K562 (cell line): ENCODE results near the gene SLIT1. TPM values are rescaled to one million over a fixed set of nuclear protein-coding genes. Genes with fewer than 3 reads are reported as not detected.

Source experiments
- ATAC-seq: fragments of 200-7000 bp; cut with Tn5 transposase; 3 replicates; pipeline ENCODE4 v1.9.1; 2020; ENCODE audit warnings: moderate library complexity
- BruUV-seq: library from RNA; stranded (reverse); fragments of 400-500 nt; replicated peaks from 2 replicates; lab custom pipeline; 2021; lab: Mats Ljungman, UMichigan
- CTCF ChIA-PET: fragments of 300-600 bp; formaldehyde crosslinking; extraction: SDS; loops from one replicate; lab custom pipeline; 2021; ENCODE audit warnings: low intra/inter-chr PET ratio; lab: Yijun Ruan, JAX
- POLR2A ChIA-PET: fragments of 300-600, 350-650 bp; sonication (Branson Sonifier 250); formaldehyde crosslinking; extraction: SDS; loops from one replicate; lab custom pipeline; 2021; ENCODE audit warnings: antibody characterized with exemption, inconsistent platforms; lab: Yijun Ruan, JAX
- DNase-seq, 4 experiments: peaks; one replicate each; pipeline versions ENCODE4 v3.0.0 to v3.0.0-alpha.2; 2011 to 2018; ENCODE audit warnings: low spot score in 3 of 4, mixed read lengths in 3 of 4; ENCODE audit errors: extremely low read depth in 1 of 4
- FAIRE-seq: peaks from 2 replicates; lab custom pipeline; 2011; peaks lifted over from hg19 to GRCh38; lab: Jason Lieb, UNC
- H2AFZ ChIP-seq: 2 replicates; pipeline ENCODE4 v1.6.0; 2011; ENCODE audit warnings: low read depth, low read length, control low read depth, inconsistent platforms
- H3K27ac ChIP-seq: fragments of 200-600 bp; 3 replicates; pipeline ENCODE4 v1.8.0; 2011; ENCODE audit warnings: low read depth, mild to moderate bottlenecking, control low read depth, inconsistent platforms, low read length, moderate library complexity, mixed read lengths; ENCODE audit errors: extremely low read depth
- H3K27me3 ChIP-seq, 2 experiments: fragments of 300-600 bp in 1 of 2; 2 replicates in 1 of 2; 3 replicates in 1 of 2; pipeline versions ENCODE4 v1.6.0 to v1.8.0; 2011; ENCODE audit warnings: inconsistent platforms in 2 of 2, low read length in 2 of 2, mild to moderate bottlenecking in 1 of 2, mixed read lengths in 1 of 2, moderate library complexity in 1 of 2; ENCODE audit not compliant: control insufficient read depth in 2 of 2, insufficient read depth in 2 of 2
- H3K36me3 ChIP-seq: fragments of 300-600 bp; 3 replicates; pipeline ENCODE4 v1.8.0; 2011; ENCODE audit warnings: mild to moderate bottlenecking, low read length, inconsistent platforms; ENCODE audit not compliant: control insufficient read depth, insufficient read depth
- H3K4me1 ChIP-seq, 2 experiments: fragments of 200-600 bp in 1 of 2; replicated peaks in 1 of 2; 2 replicates in 1 of 2; 3 replicates in 1 of 2; pipeline versions ENCODE4 v1.5.1 to v1.8.0; 2011; ENCODE audit warnings: inconsistent platforms in 2 of 2, low read length in 2 of 2, mild to moderate bottlenecking in 1 of 2, mixed read lengths in 1 of 2, moderate library complexity in 1 of 2; ENCODE audit not compliant: control insufficient read depth in 2 of 2, insufficient read depth in 2 of 2
- H3K4me2 ChIP-seq: 2 replicates; pipeline ENCODE4 v1.6.1; 2011; ENCODE audit warnings: low read length, control low read depth, inconsistent platforms, mixed read lengths; ENCODE audit not compliant: insufficient read depth
- H3K4me3 ChIP-seq: fragments of 200-600 bp; sonication (generic), shearing (Covaris generic); 2 replicates; pipeline ENCODE4 v1.5.1; 2016; ENCODE audit warnings: control low read depth, inconsistent platforms
- H3K79me2 ChIP-seq: fragments of 200-600 bp; 3 replicates; pipeline ENCODE4 v1.8.0; 2011; ENCODE audit warnings: low read length, inconsistent platforms; ENCODE audit not compliant: control insufficient read depth, insufficient read depth
- H3K9ac ChIP-seq, 2 experiments: 2 replicates each; pipeline versions ENCODE4 v1.6.0 to v1.6.1; 2011; ENCODE audit warnings: low read depth in 2 of 2, low read length in 2 of 2, control low read depth in 1 of 2, inconsistent platforms in 1 of 2, mild to moderate bottlenecking in 1 of 2, mixed read lengths in 1 of 2; ENCODE audit not compliant: insufficient read depth in 1 of 2
- H3K9me1 ChIP-seq: one replicate; pipeline ENCODE4 v1.6.0; 2011; ENCODE audit warnings: inconsistent platforms, mild to moderate bottlenecking, low read length, moderate library complexity; ENCODE audit not compliant: control insufficient read depth, insufficient read depth
- H3K9me3 ChIP-seq: replicated peaks from 2 replicates; pipeline ENCODE4 v1.5.1; 2011; ENCODE audit warnings: low read depth, low read length, inconsistent platforms; ENCODE audit not compliant: control insufficient read depth, insufficient read depth
- H4K20me1 ChIP-seq: replicated peaks from 2 replicates; pipeline ENCODE4 v1.6.1; 2011; ENCODE audit warnings: low read length, inconsistent platforms, mixed read lengths; ENCODE audit not compliant: control insufficient read depth, insufficient read depth
- ADNP ChIP-seq: fragments of 200-800 bp; sonication (Bioruptor generic); IDR thresholded peaks from 2 replicates; pipeline ENCODE4 v1.6.1; 2016; ENCODE audit warnings: missing genetic modification characterization, missing compliant biosample characterization
- BCOR ChIP-seq: fragments of 450-650 bp; IDR thresholded peaks from 2 replicates; pipeline ENCODE4 v1.6.1; 2016
- DDX20 ChIP-seq: fragments of 450-650 bp; IDR thresholded peaks from 2 replicates; pipeline ENCODE4 v1.6.1; 2016; ENCODE audit warnings: missing genetic modification characterization, low read depth, mild to moderate bottlenecking, missing compliant biosample characterization, moderate library complexity
- DNMT1 ChIP-seq: fragments of 450-650 bp; IDR thresholded peaks from 2 replicates; pipeline ENCODE4 v1.6.1; 2016; ENCODE audit warnings: antibody characterized with exemption, mild to moderate bottlenecking
- FOXK1 ChIP-seq: sonication (generic); formaldehyde crosslinking; IDR thresholded peaks from 2 replicates; pipeline ENCODE4 v1.8.0; 2022; ENCODE audit warnings: missing genetic modification reagents, mild to moderate bottlenecking, borderline replicate concordance
- KDM1A ChIP-seq, 2 experiments: fragments of 450-650 bp; IDR thresholded peaks; 2 replicates each; pipeline ENCODE4 v1.6.1; 2016; ENCODE audit warnings: mild to moderate bottlenecking in 2 of 2
- NCOA1 ChIP-seq: fragments of 450-650 bp; IDR thresholded peaks from 2 replicates; pipeline ENCODE4 v1.6.1; 2016; ENCODE audit warnings: low read depth
- NR2C1 ChIP-seq, 2 experiments: fragments of 450-650 bp; IDR thresholded peaks; 2 replicates each; pipeline ENCODE4 v1.6.1; 2017; ENCODE audit warnings: mild to moderate bottlenecking in 2 of 2, antibody characterized with exemption in 1 of 2, inconsistent platforms in 1 of 2, missing compliant biosample characterization in 1 of 2, missing genetic modification characterization in 1 of 2
- PML ChIP-seq: IDR thresholded peaks from 2 replicates; pipeline ENCODE4 v1.6.1; 2012; ENCODE audit warnings: low read length, inconsistent platforms
- RBM25 ChIP-seq: fragments of 200-400 bp; formaldehyde crosslinking; IDR thresholded peaks from 2 replicates; pipeline ENCODE4 v1.6.1; 2018; ENCODE audit warnings: low read length, low read depth, moderate library complexity; ENCODE audit not compliant: severe bottlenecking
- SMAD2 ChIP-seq: fragments of 150-350 bp; IDR thresholded peaks from 2 replicates; pipeline ENCODE4 v1.6.1; 2014; ENCODE audit warnings: low read depth, mild to moderate bottlenecking, low read length
- SPI1 ChIP-seq: IDR thresholded peaks from 2 replicates; pipeline ENCODE4 v1.6.1; 2011; ENCODE audit warnings: low read depth, low read length, control low read depth, borderline replicate concordance
- ZNF57 ChIP-seq: fragments of 450-650 bp; formaldehyde crosslinking; IDR thresholded peaks from 2 replicates; pipeline ENCODE4 v1.4.0; 2020; ENCODE audit warnings: mild to moderate bottlenecking, moderate library complexity
- WGBS: fragments of 100-300 bp; shearing (Covaris generic); methylation state at CpG from one replicate; pipeline ENCODE4 v1.1.6; 2016; ENCODE audit warnings: low coverage, mixed read lengths; ENCODE audit not compliant: insufficient coverage; ENCODE audit errors: missing lambda C conversion rate; 5-methylcytosine and 5-hydroxymethylcytosine counted together
- in situ Hi-C: fragments of 300-500 bp; cut with MboI; formaldehyde crosslinking; loops from 4 replicates; pipeline ENCODE4 v1.15.0; 2018; ENCODE audit warnings: inconsistent platforms, mixed read lengths
- intact Hi-C: fragments of 100-400 bp; cut with micrococcal nuclease; formaldehyde crosslinking; loops from 2 replicates; pipeline ENCODE4 v1.14.2; 2022
- polyA plus RNA-seq, 8 experiments: library from polyadenylated mRNA; depleted of rRNA in 4 of 8; stranded (reverse) in 5 of 8; unstranded in 3 of 8; fragments of >200 nt; fragmentation: Nextera tagmentation in 2 of 8; fragmentation: Illumina TruSeq in 1 of 8; extraction: Ambion mirVana in 2 of 8; extraction: Trizol in 1 of 8; gene quantifications; 2 replicates each; pipeline versions ENCODE4 v1.2.1 to v1.2.3, GENCODE V29; 2011 to 2014; ENCODE audit warnings: inconsistent platforms in 1 of 8, missing spikeins in 1 of 8
- total RNA-seq, 7 experiments: library from RNA; depleted of rRNA in 6 of 7; stranded (reverse); fragments of >200 nt in 6 of 7; fragmentation: Illumina TruSeq in 2 of 7; extraction: Trizol in 2 of 7; gene quantifications; 2 replicates each; pipeline versions ENCODE4 v1.2.1 to v1.2.3, GENCODE V29; 2011 to 2021; ENCODE audit warnings: low replicate concordance in 1 of 7
- TF ChIP-seq, protein P1 (sequence below): sonication (generic); formaldehyde crosslinking; IDR thresholded peaks from 2 replicates; pipeline ENCODE4 v1.8.0; 2022; ENCODE audit warnings: mild to moderate bottlenecking, missing genetic modification reagents
- TF ChIP-seq, protein P2 (sequence below): fragments of 250-450 bp; sonication (Bioruptor Pico); IDR thresholded peaks from 2 replicates; pipeline ENCODE4 v1.4.0; 2020; ENCODE audit warnings: mild to moderate bottlenecking, moderate library complexity, borderline replicate concordance

The SLIT1 gene
- total and polyA plus RNA-seq, 9 of the 15 experiments (the other 6 are each of a cell fraction or from before 2014, with no cell fraction given): 0.01 to 0.11 (median 0.04) TPM; not detected in 3

- TF ChIP-seq FOXK1 (CRISPR knock-in tag): no peak
- peak; percentile 23 to 35; a peak in 1 of 4 replicates for TF ChIP-seq KDM1A (IDR thresholded peaks at IDR 0.05)
- peak; percentile 64 for TF ChIP-seq RBM25
- no peak for TF ChIP-seq SPI1
- peak; percentile 64 for TF ChIP-seq ADNP (tag)
- TF ChIP-seq SMAD2: no peak
- TF ChIP-seq BCOR: peak; percentile 73; the same call in 1 of the 2 replicates
- no peak for TF ChIP-seq DNMT1
- TF ChIP-seq ZNF57 (CRISPR knock-in tag): no peak
- no peak for TF ChIP-seq NR2C1 (IDR thresholded peaks at IDR 0.05)
- no peak for TF ChIP-seq NR2C1 (tag; IDR thresholded peaks at IDR 0.05)
- no peak for TF ChIP-seq DDX20 (tag)
- TF ChIP-seq, protein P1, sequence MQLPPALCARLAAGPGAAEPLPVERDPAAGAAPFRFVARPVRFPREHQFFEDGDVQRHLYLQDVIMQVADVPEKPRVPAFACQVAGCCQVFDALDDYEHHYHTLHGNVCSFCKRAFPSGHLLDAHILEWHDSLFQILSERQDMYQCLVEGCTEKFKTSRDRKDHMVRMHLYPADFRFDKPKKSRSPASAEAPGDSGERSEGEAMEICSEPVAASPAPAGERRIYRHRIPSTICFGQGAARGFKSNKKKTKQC (CRISPR knock-in tag): no peak
- TF ChIP-seq, protein P2, sequence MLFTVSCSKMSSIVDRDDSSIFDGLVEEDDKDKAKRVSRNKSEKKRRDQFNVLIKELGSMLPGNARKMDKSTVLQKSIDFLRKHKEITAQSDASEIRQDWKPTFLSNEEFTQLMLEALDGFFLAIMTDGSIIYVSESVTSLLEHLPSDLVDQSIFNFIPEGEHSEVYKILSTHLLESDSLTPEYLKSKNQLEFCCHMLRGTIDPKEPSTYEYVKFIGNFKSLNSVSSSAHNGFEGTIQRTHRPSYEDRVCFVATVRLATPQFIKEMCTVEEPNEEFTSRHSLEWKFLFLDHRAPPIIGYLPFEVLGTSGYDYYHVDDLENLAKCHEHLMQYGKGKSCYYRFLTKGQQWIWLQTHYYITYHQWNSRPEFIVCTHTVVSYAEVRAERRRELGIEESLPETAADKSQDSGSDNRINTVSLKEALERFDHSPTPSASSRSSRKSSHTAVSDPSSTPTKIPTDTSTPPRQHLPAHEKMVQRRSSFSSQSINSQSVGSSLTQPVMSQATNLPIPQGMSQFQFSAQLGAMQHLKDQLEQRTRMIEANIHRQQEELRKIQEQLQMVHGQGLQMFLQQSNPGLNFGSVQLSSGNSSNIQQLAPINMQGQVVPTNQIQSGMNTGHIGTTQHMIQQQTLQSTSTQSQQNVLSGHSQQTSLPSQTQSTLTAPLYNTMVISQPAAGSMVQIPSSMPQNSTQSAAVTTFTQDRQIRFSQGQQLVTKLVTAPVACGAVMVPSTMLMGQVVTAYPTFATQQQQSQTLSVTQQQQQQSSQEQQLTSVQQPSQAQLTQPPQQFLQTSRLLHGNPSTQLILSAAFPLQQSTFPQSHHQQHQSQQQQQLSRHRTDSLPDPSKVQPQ (CRISPR knock-in tag): no peak
- TF ChIP-seq PML: no peak
- no peak for TF ChIP-seq NCOA1
- no peak for FAIRE-seq
- Histone ChIP-seq H4K20me1 (no peaks in the 10 kb centered on the region), H3K4me3 (no peak overlapping the region), H3K4me1 (no peaks in the 10 kb centered on the region), H3K4me2 (no peak overlapping the region), H3K9me1 (no peaks in the 10 kb centered on the region), H3K27ac (no peak overlapping the region), H3K36me3 (no peaks in the 10 kb centered on the region), H3K9ac (no peak overlapping the region), H3K27me3 (peaks cover 8 to 49% of the 10 kb centered on the region in 2 experiments; a peak in 4 of 5 replicates), H2AFZ (no peak overlapping the region), H3K79me2 (no peaks in the 10 kb centered on the region), H3K9me3 (no peaks in the 10 kb centered on the region)
- ChIA-PET CTCF (no interaction called here), POLR2A (no interaction called here)
- in situ Hi-C loops (no loop called here), intact Hi-C loops (no loop called here)
- no peak for ATAC-seq
- DNase-seq: no peak
- WGBS: 10% methylated on average over 2 of the region's 2 CpGs
- no TSS peak for BruUV-seq
These were observed 17.1 kb downstream of the SLIT1 start for GRCh38 chr10:97168645-97169044.
